ENCODE data around the gene GATAD2B.
A peak's percentile ranks its signal among the peaks of the same experiment; 100 is the strongest.
"Not testable (repeated sequence)": the region's sequence is repeated elsewhere in the genome, so short reads cannot be mapped to it uniquely, and the experiment has no call there.

Gene GATAD2B

DNA sequence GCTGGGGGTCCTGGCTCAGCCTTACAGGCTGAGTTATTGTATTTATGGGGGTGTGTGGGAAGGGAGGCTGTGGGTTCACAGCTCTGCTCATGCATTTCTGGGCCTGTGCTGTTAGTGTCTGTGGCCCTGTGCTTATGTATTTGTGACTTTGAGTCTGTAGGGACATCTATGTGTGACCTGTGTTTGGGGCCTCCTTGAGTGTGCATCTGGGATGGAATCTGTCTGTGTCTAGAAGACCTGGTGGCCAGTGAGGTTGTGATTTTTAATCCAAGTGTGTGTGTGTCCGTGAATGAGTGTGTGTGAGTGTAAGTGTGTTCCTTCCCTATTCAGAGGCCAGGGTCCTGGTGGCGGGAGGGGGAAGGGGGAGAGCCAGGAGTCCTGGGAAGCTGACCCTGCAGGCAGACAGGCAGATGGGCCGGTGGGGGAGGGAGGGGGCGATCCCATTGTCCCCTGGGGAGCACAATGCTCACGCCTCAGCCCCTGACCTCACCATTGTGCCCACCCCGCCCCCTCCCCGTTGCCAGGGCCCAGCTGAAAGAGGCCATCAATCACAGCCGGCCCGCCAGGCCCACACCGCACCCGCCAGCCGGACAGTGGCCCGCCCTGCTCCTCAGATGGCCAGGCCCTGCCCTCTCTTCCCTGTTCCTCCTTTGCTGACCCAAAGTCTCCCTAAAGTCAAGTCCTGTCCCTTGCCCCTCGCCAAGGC lies 128.0 kb downstream of the GATAD2B start:
- DNase-seq, result no peak

DNA sequence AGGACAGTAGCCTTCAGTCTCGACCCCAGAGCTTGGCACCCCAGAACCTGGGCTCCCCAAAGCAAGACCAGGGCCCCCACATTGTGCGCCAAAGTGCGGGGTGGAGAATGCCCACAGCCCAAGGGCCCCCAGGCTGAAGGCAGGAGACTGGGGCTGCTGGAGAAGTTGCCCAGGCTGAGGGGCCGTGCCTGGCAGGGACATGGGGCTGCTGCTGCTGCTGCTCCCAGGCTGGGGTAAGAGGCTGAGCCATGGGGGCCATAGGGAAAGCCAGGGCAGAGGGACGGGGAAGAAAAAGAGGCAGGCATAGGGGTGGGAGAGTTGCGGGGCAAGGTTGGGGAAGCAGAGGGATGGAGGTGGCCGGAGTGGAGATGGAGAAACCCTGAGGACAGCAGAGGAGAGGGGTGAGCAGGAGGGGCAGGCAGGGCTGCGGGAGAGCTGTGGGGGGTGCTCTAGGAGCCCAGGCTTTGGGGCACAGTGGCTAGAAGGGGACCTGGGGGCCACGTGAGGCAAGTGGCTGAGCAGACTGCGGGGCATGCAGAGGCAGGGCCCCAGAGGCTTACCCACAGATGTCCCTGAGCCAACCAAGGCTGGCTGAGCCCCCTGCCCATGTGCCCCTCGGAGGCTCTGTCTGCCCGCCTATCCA lies 128.7 kb downstream of the GATAD2B start:
- DNase-seq, result no peak

- DNase-seq, result no peak
Observed at GRCh38 chr1:153793261-153793972, 129.4 kb downstream of the GATAD2B start.

- no peak for DNase-seq
Observed at GRCh38 chr1:153792631-153793041, 130.1 kb downstream of the GATAD2B start.

DNA sequence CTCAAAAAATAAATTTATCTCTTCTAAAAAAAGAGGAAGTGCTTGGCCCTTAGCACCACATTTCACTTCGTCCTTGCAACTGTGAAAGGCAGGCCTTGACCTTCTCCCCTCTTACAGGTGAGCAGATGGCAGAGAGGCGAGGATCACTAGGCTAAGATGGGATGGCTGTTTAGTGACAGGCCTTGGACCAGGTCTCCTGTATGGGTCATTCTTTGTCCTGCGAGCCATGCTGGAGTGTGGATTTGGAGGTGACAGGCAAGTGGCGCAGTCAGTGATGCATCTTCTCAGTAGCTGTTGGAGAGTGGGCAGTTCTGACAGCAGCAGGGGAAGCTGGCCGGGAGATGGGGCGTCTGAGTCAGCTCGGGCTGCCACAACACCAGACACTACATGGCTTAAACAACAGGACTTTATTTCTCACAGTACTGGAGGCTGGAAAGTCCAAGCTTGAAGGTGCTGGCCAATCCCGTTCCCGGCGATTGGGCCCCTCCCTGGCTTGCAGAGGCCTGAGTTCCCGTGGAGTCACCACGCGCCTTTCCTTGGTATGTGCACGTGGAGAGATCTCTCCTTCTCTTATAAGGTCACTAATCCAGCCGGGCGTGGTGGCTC lies 131.0 kb downstream of the GATAD2B start:
- DNase-seq, result no peak

DNA sequence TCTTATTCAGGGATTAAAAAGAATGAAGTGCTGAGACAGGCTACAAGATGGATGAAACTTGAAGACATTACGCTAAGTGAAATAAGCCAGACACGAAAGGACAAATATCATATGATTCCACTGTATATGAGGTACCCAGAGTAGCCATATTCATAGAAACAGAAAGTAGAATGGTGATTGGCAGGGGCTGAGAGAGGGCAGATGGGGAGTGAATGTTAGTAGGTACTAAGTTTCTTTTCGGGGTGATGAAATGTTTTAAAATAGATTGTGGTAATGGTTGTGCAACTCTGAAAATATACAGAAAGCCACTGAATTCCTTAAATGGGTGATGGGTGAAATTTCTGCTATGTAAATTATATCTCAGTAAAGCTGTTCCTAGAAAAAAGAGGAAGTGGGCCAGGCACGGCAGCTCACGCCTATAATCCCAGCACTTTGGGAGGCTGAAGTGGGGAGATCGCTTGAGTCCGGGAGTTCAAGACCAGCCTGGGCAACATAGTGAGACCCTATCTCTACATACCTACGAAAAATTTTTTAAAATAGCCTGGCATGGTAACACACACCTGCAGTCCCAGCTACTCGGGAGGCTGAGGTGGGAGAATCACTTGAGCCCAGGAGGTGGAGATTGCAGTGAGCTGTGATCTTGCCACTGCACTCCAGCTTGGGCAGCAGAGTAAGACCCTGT lies 131.7 kb downstream of the GATAD2B start:
- no peak for DNase-seq

DNA sequence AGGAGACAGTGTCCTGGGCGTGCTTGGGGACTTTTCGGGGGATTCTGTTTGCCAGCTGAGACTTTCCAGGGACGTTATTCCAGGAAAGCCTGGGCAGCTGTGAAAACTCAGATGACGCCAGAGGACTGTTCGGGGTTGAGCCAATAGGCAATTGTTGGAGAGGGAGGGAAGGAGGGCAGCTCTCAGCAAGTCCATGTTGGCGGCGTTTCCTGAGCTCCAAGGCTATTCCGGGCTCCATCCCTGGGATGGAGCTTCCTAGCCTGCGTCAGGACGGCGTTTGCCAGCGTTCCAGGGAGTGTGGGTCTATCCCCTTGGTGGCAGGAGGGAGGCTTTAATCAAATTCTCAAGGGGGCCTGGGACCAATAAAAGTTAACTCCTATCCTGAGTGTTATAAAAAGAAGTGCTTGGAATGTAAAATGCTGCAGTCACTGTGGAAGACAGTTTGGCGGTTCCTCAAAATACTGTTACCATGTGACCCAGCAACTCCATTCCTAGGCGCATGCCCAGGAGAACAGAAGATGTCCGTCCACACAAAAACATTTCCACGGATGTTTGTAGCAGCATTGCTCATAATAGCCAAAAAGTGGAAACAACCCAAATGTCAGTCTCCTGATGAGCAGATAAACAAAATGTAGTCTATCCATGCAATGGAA lies 132.3 kb downstream of the GATAD2B start:
- DNase-seq, result no peak

- DNase-seq, result no peak
Observed at GRCh38 chr1:153789478-153790034, 133.2 kb downstream of the GATAD2B start.

- no peak for DNase-seq
Observed at GRCh38 chr1:153786038-153786790, 136.6 kb downstream of the GATAD2B start.

DNA sequence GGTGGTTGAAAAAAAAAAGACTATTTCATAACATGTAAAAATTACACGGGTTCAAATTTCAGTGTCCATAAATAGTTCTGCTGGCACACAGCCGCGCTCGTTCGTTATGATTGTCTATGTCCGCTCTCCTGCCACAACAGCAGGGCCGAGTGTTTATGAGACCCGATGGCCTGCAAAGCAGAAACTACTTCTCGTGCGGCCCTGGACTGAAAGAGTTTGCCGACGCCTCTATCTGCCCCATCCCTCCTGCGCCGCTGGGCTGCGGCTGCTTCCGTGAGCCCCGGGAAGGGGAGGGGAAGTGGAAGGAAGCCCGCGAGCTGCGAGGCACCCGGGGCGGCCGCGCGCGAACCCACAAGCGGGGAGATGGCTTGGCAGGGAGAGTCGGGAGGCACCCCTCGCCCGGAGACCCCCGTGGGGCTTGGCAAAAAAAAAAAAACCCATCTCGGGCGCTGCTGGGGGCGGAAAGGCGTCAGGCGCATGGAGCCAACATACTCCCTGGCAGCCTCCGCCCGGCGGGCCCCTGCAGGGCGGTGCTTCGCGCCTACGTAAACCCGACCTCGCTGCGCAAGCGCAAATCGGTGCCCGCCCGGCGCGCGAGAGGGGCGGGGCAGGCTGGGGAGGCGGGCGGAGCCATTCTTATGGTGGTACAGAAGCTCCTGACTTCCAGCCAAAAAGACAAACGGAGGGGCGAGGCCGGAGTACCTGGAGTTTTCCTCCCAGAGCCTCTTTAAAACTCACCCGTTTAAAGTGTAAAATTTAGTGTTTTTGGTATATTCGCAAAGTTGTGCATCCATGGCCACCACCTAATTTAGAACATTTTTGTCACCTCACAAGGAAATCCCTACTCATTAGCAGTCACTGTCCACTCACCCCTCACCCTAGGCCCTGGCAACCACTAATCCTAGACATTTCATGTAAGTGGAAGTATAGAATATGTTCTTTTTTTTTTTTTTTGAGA lies 139.3 kb downstream of the GATAD2B start:
- peak; percentile 90 for DNase-seq

- not testable (repeated sequence) for DNase-seq
Observed at GRCh38 chr1:153782648-153783047, 140.1 kb downstream of the GATAD2B start.

GRCh38 chr1:153780551-153780950 lies 142.2 kb downstream of the GATAD2B start:
- DNase-seq, result no peak

GRCh38 chr1:153779781-153780541 lies 142.8 kb downstream of the GATAD2B start:
- DNase-seq, result no peak

- DNase-seq, result no peak
Observed at GRCh38 chr1:153778824-153779519, 143.8 kb downstream of the GATAD2B start.

DNA sequence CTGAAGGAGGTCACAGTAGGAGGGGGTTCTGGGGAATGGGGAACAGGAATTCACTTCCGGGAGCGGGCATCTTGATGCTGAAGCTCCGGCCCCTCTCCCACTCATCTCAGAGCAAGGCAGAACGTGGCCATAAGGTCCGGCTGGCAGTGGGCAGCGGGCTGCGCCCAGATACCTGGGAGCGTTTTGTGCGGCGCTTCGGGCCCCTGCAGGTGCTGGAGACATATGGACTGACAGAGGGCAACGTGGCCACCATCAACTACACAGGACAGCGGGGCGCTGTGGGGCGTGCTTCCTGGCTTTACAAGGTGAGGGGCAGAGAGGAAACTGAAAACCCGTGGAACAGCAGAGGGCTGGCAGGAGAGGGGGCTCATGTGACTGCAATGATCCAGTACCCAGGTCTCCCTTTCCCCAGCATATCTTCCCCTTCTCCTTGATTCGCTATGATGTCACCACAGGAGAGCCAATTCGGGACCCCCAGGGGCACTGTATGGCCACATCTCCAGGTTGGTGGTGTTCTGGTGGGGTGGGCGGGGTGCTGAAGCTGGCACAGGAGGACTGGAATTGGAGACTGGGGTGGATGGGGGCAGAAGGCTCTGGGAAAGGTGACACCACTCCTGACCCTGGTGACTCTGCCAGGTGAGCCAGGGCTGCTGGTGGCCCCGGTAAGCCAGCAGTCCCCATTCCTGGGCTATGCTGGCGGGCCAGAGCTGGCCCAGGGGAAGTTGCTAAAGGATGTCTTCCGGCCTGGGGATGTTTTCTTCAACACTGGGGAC lies 144.5 kb downstream of the GATAD2B start:
- no peak for DNase-seq

- no peak for DNase-seq
Observed at GRCh38 chr1:153777648-153778047, 145.1 kb downstream of the GATAD2B start.

- DNase-seq, result no peak
Observed at GRCh38 chr1:153776845-153777370, 145.9 kb downstream of the GATAD2B start.
